ENCODE results near the gene IL17B. TPM values are rescaled to one million over a fixed set of nuclear protein-coding genes. Genes with fewer than 3 reads are reported as not detected.

Gene IL17B
- total RNA-seq, 2 donors from 2014 or later = 9.3 TPM; not detected in 1

DNA sequence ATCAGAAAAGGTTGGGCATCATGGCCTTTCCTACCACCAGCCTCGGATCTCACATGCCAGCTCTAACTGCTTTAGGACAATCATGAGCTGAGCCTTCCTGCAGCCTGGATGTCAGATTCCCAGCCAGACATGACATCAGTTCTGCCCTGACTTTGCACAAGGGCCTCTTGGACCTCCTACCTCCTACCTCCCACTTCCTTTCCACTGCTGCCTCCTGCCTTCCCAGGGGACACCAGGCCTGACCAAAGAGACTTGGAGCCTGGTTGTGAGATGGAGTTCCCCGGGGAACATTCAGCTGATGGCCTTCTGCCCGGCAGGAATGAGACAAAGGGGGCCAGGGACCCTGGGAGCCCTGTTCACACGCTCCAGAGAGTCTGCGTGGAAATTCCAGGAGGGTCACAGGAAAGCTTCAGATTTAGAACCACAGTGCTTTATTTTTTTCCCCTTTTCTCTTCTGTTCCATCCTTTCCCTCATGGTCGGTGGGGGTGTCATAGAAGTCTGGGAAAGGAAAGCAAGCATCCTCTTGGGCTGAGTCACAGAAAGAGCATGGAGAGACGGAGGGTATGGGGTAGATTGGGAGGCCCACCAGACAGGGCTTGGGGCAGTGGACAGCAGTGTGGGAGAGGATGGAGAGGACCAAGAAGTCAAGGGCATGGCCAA lies 35.4 kb upstream of the IL17B start:
- Histone ChIP-seq H3K27ac (peak overlapping the region; percentile 42 to 82), H3K27me3 (replicated peaks; ENCODE audit: insufficient read depth) (no peaks in the 10 kb centered on the region), H3K4me1 (replicated peaks) (no peaks in the 10 kb centered on the region), H3K36me3 (peaks cover 0 to 3% of the 10 kb centered on the region in 2 donors), H3K4me3 (peak overlapping the region in 1 of 2 donors; percentile 37), H3K9me3 (no peaks in the 10 kb centered on the region)
- intact Hi-C loops (cut with DNase I) = no loop called here
- 59% methylated on average over 7 of the region's 7 CpGs for WGBS
- no peak for DNase-seq (ENCODE audit: low spot score)
- TF ChIP-seq, protein P1, sequence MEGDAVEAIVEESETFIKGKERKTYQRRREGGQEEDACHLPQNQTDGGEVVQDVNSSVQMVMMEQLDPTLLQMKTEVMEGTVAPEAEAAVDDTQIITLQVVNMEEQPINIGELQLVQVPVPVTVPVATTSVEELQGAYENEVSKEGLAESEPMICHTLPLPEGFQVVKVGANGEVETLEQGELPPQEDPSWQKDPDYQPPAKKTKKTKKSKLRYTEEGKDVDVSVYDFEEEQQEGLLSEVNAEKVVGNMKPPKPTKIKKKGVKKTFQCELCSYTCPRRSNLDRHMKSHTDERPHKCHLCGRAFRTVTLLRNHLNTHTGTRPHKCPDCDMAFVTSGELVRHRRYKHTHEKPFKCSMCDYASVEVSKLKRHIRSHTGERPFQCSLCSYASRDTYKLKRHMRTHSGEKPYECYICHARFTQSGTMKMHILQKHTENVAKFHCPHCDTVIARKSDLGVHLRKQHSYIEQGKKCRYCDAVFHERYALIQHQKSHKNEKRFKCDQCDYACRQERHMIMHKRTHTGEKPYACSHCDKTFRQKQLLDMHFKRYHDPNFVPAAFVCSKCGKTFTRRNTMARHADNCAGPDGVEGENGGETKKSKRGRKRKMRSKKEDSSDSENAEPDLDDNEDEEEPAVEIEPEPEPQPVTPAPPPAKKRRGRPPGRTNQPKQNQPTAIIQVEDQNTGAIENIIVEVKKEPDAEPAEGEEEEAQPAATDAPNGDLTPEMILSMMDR (IDR thresholded peaks at IDR 0.05) = no peak
- TF ChIP-seq POLR2A (IDR thresholded peaks at IDR 0.05) = no peak
- TF ChIP-seq POLR2AphosphoS5 (IDR thresholded peaks at IDR 0.05) = no peak

DNA sequence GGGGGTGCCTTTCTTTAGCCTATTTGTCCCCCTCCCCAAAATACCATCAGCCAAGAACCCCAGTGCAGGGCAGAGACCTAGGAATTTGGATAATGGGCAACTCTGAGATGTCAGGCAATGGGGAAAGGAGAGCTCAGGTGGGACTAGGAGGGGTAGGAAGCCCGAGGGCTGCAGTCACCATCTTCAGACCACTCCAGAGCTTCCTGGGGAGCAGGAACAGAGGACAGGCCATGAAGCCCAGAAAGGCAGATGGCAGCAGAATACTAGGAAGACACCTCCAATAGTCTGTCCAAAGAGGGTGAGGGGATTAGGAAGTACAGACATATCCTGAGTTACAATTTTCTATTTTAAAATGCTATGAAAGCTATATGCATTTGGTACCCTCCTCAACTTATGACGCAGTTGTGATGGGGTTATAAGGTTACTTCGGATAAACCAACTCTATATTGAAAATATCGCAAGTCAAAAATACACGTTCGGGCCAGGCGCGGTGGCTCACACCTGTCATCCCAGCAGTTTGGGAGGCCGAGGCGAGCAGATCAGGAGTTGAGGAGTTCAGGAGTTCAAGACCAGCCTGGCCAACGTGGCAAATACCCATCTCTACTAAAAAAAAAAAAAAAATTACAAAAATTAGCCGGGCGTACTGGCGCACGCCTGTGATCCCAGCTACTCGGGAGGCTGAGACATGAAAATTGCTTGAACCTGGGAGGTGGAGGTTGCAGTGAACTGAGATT lies 34.6 kb upstream of the IL17B start:
- H3K27ac ChIP-seq = peak overlapping the region; percentile 82 to 89
- no peak for DNase-seq (ENCODE audit: low spot score)
- intact Hi-C loops (cut with DNase I) = no loop called here

DNA sequence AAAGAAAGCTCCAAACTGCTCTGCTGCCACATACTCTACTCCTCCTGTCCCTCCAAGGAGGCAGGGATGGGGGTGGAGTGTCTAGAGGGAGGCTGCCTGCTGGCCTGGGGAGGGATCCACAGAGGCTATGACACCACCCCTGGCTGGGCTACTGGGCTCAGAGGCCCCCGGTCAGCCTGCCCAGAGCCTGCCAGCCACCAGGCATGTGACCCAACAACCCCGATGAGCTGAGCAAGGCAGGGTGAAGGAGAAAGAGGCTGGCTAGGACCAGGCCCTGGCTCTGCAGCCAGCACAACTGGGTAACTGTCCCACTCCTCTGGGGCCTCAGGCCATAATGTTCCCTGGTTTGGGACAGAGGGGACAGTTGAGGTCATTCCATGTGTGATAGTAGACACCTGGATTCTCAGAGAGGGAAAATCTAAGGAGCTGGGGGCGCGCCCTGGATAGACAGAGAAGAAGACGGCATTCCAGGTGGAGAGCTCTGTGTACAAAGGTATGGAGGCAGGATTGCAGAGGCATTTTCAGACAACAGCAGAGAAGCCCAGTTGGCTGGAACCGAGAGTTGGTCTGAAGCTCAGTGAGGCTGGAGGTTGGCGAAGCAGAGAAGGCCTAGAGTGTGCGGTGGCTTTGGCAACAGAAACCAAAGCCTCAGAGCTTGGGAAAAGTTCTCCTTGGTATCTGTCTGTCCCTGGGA lies 33.8 kb upstream of the IL17B start:
- peak overlapping the region; percentile 37 to 44 for H3K4me3 ChIP-seq
- intact Hi-C loops (cut with DNase I) = no loop called here
- no peaks in the 10 kb centered on the region for H3K4me1 ChIP-seq (replicated peaks)
- peak overlapping the region; percentile 82 to 89 for H3K27ac ChIP-seq
- H3K36me3 ChIP-seq = no peaks in the 10 kb centered on the region
- TF ChIP-seq POLR2AphosphoS5 (IDR thresholded peaks at IDR 0.05) = peak; percentile 28
- TF ChIP-seq, protein P1 (IDR thresholded peaks at IDR 0.05) = no peak
- 68% methylated on average over 8 of the region's 8 CpGs for WGBS
- no peaks in the 10 kb centered on the region for H3K27me3 ChIP-seq (replicated peaks; ENCODE audit: insufficient read depth)
- H3K9me3 ChIP-seq = no peaks in the 10 kb centered on the region
- no peak for DNase-seq (ENCODE audit: low spot score)

More for the DNA sequence above, 34.6 kb upstream of the IL17B start:
- 73% methylated on average over 16 of the region's 16 CpGs for WGBS
- Histone ChIP-seq H3K4me3 (peak overlapping the region; percentile 37 to 44), H3K36me3 (no peaks in the 10 kb centered on the region), H3K27me3 (replicated peaks; ENCODE audit: insufficient read depth) (no peaks in the 10 kb centered on the region), H3K4me1 (replicated peaks) (no peaks in the 10 kb centered on the region), H3K9me3 (no peaks in the 10 kb centered on the region)
- TF ChIP-seq POLR2AphosphoS5 (IDR thresholded peaks at IDR 0.05) (no peak), POLR2A (IDR thresholded peaks at IDR 0.05) (no peak)
- TF ChIP-seq, protein P1 (IDR thresholded peaks at IDR 0.05) = no peak

DNA sequence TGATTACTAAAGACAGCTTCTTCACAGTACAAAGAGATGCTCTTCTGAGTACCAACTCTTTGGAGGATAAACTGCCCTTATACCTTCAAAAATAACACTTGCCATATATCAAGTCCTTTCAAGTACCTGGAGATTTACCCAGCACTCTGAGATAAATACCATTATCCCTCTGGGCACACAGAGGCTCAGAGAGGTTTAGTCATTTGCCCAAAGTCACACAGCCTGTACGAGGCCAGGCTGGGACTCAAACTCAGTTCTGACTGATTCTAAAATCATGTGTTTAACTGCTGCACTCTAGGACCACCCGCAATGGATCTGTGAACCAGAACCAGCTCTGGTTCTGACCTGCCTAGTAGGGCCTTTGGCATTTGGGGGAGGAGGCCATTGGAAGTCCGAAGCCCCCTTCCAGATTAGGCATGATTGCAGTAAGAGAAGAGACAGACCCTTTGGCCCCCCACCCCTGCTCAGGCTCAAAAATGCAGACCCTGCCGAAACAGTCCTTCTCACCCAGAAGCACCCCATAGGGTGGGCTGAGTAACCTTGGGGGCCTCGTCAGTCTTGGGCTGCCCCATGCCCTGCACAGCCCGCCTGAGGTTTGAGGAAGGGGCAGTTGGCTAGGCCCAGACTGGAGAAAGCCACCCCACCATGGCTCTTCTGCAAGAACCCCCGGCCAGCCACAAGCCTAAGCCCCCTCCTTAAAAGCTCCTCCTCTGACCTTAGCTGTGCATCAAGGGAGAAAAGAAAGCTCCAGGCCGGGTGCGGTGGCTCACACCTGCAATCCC lies 32.8 kb upstream of the IL17B start:
- no peaks in the 10 kb centered on the region for H3K27me3 ChIP-seq (replicated peaks; ENCODE audit: insufficient read depth)
- WGBS = 65% methylated on average over 9 of the region's 9 CpGs
- H3K36me3 ChIP-seq = no peaks in the 10 kb centered on the region
- no peak for DNase-seq (ENCODE audit: low spot score)
- TF ChIP-seq POLR2A (IDR thresholded peaks at IDR 0.05) (no peak), POLR2AphosphoS5 (IDR thresholded peaks at IDR 0.05) (no peak)
- TF ChIP-seq, protein P1 (IDR thresholded peaks at IDR 0.05) = no peak
- no peaks in the 10 kb centered on the region for H3K9me3 ChIP-seq
- H3K27ac ChIP-seq = peak overlapping the region; percentile 82 to 89
- no peaks in the 10 kb centered on the region for H3K4me1 ChIP-seq (replicated peaks)
- peak overlapping the region; percentile 37 to 44 for H3K4me3 ChIP-seq
- intact Hi-C loops (cut with DNase I) = no loop called here
